CD4-positive, alpha-beta T cell treated with Interferon gamma for 1 hour (primary cell): ENCODE measurements around the gene MAP3K7.
"Not testable (repeated sequence)": the region's sequence is repeated elsewhere in the genome, so short reads cannot be mapped to it uniquely, and the experiment has no call there.

Experiments used
- DNase-seq: peaks from one replicate; pipeline ENCODE4 v3.0.0-alpha.2; 2020

Gene MAP3K7

DNA sequence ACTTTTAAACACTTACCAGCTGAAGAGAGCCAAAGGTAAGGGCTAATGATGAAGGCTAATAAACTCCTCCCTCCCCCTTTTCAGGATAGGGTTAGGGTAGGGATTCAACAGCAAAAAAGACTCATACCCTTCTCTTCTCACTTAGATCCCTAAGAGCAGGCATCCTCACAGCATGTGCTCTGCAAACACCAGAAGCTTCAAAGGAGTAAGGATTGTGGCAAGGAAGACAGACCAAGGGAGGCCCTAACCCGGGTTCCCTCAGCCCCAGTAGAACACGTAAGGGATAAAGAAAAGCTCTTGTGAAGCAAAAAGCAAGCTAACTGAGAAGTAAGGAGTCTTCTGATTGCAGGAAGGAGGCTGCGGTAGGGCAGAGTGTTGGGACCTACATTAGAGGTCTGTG is 11.6 kb downstream of the MAP3K7 start:
- no peak for DNase-seq

DNA sequence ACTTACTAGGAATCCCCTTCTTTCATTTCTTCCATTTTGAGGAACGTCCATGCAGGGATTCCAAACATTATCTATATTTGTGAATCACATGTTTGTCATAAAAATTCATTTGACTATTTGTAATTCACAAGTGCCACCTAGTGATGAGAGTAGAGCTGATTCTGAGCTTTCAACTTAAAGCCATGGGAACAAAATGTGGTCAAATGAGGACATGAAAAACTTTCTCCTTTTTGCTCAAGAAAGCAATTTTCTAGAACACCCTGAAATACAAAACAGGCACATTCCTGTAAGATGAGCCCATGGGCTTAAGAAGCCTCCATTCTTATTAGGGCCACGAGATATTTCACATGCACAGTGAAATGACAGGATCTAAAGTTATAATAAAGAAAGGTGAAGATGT is 12.3 kb downstream of the MAP3K7 start:
- no peak for DNase-seq

DNA sequence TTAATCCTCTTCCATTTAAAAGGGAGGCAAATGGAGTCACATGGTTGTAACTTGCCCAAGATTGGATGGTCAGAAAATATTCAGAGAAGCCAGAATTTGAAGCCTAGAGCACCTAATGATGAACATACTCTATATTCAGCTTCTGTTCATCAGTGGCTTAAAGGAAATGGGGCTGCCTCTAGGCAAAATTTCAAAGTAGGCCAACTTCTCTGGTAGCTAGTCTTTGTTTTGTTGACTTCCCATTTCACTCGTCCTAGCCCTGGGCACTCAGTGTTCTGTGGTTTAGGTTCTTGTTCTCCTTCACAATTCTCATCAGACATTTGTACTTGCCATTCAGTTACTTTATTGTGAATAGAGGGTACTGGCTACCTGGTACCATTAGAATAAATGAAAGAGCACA is 13.2 kb downstream of the MAP3K7 start:
- no peak for DNase-seq

GRCh38 chr6:90572856-90573255 is 14.0 kb downstream of the MAP3K7 start:
- DNase-seq, result no peak

DNA sequence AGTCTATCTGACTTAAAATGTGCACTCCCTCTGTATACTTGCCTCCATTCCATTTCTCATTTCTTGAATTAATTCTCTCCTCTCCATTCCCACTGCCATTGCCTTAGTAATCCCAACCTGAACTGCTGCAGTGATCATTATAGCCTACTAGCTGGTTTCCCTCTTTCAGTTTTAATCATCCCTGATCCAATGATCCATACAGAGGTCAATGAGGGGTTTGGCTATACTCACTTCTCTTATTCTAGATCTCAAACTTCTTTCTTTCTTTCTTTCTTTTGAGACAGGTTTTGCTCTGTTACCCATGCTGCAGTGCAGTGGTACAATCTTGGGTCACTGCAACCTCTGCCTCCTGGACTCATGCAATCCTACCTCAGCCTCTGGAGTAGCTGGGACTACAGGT is 17.6 kb downstream of the MAP3K7 start:
- no peak for DNase-seq

DNA sequence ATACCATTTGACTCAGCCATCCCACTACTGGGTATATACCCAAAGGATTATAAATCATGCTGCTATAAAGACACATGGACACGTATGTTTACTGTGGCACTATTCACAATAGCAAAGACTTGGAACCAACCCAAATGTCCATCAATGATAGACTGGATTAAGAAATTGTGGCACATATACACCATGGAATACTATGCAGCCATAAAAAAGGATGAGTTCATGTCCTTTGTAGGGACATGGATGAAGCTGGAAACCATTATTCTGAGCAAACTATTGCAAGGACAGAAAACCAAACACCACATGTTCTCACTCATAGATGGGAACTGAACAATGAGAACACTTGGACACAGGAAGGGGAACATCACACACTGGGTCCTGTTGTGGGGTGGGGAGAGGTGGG is 19.2 kb downstream of the MAP3K7 start:
- not testable (repeated sequence) for DNase-seq

DNA sequence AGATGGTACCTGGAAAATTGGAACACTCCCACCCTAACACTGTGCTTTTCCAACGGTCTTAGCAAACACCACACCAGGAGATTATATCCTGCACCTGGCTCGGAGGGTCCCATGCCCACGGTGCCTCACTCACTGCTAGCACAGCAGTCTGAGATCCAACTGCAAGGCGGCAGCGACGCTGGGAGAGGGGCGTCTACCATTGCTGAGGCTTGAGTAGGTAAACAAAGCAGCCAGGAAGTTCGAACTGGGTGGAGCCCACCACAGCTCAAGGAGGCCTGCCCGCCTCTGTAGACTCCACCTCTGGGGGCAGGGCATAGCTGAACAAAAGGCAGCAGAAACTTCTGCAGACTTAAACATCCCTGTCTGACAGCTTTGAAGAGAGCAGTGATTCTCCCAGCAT is 24.5 kb downstream of the MAP3K7 start:
- not testable (repeated sequence) for DNase-seq

DNA sequence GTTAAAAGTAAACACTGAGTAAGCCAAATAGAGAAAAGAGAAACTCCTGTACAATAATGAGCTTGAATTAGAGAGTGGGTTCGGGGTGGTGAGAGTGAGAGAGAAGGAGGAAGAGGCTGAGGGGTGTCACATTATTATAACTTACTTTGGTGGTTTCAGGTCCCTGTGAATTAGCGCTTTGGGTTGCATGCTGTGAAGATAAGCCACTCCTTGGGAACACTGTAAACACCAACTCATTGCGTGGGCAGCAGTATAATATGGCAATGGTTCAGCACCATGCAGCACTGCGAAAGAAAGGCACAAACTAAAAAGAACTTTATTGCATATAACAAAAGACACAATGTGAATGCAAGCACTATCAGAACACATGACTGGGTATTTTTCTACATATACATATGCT is 26.9 kb downstream of the MAP3K7 start:
- no peak for DNase-seq

GRCh38 chr6:90557006-90557405 is 29.9 kb downstream of the MAP3K7 start:
- no peak for DNase-seq

DNA sequence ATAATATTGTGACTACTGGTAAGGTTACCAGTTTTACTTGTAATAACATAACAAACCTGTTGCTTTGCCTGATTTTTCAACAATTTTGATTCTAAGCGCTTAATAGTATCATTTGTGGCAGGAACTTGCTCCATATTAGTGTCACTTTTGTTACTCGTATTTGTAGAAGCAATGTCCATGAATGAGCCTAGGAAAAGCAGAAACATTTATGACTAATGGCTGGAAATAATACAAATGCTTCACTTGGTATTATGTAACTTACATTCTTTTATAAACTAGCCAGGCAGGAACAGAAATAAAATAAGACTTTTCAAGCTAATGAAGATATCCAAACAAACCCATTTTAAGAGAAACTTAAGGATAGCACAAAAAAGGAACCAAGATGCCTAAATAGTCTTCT is 38.9 kb downstream of the MAP3K7 start:
- no peak for DNase-seq

DNA sequence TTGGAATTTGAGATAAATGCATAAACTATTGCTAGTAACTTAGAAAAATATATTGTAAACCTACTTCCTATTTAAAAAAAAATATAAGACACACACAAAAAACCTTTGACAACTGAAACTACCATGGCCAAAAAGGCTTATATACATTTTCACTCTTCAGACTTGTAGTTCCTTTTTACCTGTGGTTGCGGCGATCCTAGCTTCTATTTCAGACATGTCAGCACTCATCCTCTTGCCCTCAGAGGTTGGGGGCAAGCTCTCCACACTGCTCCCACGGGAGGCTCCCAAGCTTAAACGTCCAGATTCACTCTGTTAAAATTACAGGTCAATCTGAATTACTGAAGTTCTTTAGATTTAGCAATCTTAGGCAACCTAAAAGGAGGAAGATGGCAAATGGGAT is 39.8 kb downstream of the MAP3K7 start:
- no peak for DNase-seq

GRCh38 chr6:90545448-90545847 is 41.4 kb downstream of the MAP3K7 start:
- DNase-seq, result no peak

- DNase-seq, result no peak
These were observed 42.1 kb downstream of the MAP3K7 start for GRCh38 chr6:90544741-90545140.

DNA sequence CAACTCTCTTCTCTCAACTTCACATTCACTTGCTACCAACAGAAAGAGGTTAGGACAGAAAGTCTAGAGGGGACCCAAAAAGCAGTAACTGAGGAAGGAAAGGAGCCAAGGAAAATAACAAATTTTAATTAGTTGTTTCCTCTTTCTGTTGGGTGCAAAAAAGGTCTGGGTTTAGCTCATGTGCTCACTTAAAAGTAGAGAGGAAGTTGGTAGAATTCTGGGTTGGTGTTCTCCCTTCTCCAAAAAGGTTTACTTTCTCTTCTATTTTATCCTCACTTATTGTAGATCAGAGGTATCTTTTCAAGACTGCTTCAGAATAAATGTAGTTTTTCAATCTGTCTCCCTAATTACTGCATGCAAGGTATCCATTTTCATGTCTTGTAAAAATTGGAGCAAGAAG is 42.8 kb downstream of the MAP3K7 start:
- no peak for DNase-seq

DNA sequence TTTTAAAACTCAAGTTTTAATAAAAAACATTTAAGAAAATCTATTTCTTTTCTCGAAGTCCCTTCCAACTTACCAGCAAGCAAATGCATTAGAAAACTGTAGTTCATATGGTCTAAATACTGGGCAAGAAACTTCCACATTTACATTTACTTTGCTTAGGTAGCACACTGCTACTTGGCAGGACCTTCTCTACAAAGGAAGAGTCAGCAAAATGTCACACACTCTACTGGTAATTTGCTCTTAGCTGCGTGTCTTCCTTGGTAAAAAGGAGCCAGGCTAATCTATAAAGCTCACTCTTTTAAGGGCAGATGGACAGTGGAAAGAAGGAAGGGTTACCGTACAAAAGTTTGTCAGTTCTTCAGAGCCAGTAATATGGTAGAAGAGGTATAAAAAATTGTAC is 45.7 kb downstream of the MAP3K7 start:
- no peak for DNase-seq

GRCh38 chr6:90538278-90539046 is 48.4 kb downstream of the MAP3K7 start:
- DNase-seq, result no peak

- DNase-seq, result no peak
These were observed 49.1 kb downstream of the MAP3K7 start for GRCh38 chr6:90537723-90538258.

GRCh38 chr6:90537027-90537426 is 49.8 kb downstream of the MAP3K7 start:
- no peak for DNase-seq

- DNase-seq, result no peak
These were observed 50.4 kb downstream of the MAP3K7 start for GRCh38 chr6:90536520-90536919.

GRCh38 chr6:90534337-90535025 is 52.4 kb downstream of the MAP3K7 start:
- no peak for DNase-seq

DNA sequence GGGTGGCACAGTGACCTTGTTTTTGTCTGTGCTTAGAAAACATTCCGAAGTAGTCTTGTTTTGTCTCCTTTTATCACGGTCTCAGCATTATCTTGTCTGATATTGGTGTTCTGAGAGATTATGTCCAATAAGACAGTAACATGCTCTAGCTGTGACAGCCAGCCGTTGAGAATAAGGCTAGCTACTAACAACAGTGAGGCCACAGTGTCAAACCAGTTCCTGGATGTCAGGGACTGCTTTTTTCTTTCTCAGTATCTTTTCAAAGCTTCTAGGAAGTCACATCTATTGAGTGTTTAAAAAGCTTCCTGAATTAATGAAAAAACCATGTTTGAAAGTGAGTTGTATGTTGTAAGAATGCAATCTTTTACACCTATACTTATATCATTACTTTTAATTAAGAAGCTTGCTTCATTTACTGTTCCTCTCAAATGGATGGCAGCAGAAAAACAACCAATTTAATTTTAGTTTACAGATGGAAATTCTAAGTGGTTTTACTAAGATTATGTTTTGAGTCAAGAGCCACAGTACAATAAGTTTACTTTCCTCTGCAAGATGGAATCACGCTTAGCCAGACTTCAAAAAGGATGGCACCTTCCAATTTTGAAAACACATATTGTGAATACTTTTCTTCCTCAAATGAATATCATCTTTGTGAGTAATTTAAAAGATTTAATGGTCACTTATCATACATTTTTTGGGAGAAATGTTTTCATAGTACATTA is 53.1 kb downstream of the MAP3K7 start:
- no peak for DNase-seq

DNA sequence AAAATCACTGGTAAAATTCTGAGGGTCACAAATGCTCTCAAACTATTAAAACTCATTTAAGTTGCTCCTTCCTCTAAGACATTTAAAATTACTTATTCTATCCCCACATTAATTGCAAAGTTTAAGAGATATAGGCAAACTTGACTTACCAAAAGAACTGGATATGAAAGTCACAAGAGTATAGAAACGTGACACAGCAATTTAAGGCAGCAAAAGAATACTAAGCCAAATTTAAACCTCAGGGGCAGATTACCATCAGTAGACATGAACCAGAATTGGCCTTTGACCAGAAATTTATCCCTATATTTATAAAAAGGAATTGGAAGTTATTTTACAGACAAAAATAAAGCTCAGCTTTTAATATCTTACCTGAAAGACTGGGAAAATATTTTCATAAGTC is 56.0 kb downstream of the MAP3K7 start:
- DNase-seq, result no peak

GRCh38 chr6:90525421-90525820 is 61.5 kb downstream of the MAP3K7 start:
- no peak for DNase-seq
